LNCAP (cell line): Measurements from ENCODE around the gene RANBP17.

Source experiments
- TF ChIP-seq, protein P1 (sequence below): fragments of 450-650 bp; IDR thresholded peaks from 2 replicates; pipeline ENCODE4 v1.5.1; 2017; ENCODE audit warnings: mild to moderate bottlenecking

RANBP17 gene

GRCh38 chr5:171268700-171269620 is 407.1 kb downstream of the RANBP17 start:
- TF ChIP-seq, protein P1, sequence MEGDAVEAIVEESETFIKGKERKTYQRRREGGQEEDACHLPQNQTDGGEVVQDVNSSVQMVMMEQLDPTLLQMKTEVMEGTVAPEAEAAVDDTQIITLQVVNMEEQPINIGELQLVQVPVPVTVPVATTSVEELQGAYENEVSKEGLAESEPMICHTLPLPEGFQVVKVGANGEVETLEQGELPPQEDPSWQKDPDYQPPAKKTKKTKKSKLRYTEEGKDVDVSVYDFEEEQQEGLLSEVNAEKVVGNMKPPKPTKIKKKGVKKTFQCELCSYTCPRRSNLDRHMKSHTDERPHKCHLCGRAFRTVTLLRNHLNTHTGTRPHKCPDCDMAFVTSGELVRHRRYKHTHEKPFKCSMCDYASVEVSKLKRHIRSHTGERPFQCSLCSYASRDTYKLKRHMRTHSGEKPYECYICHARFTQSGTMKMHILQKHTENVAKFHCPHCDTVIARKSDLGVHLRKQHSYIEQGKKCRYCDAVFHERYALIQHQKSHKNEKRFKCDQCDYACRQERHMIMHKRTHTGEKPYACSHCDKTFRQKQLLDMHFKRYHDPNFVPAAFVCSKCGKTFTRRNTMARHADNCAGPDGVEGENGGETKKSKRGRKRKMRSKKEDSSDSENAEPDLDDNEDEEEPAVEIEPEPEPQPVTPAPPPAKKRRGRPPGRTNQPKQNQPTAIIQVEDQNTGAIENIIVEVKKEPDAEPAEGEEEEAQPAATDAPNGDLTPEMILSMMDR, result no peak

GRCh38 chr5:171269717-171270116 is 407.9 kb downstream of the RANBP17 start:
- TF ChIP-seq, protein P1, result no peak

DNA sequence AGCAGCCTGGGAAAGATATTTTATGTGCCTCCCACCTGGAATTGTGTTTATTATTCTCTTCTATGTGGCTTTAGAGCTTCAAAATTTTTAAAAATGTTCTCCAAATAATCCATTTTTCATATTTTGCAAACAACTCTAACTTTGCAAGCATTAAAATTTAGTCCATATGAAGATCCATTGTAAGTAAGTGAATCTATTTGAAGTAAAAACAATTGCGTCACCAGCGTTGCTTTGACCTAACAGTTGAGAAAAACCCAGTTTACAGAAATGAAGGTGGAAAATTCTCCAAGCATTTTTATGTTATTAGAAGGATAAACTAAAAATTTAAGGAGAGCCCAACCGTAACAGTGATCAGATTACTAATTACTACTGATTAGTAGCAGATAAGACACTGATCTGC is 408.3 kb downstream of the RANBP17 start:
- TF ChIP-seq, protein P1, result no peak

GRCh38 chr5:171271798-171272197 is 410.0 kb downstream of the RANBP17 start:
- TF ChIP-seq, protein P1, result no peak

- TF ChIP-seq, protein P1, result peak; percentile 36; the same call in 1 of the 2 replicates
These were observed 411.5 kb downstream of the RANBP17 start for GRCh38 chr5:171272996-171273970.

DNA sequence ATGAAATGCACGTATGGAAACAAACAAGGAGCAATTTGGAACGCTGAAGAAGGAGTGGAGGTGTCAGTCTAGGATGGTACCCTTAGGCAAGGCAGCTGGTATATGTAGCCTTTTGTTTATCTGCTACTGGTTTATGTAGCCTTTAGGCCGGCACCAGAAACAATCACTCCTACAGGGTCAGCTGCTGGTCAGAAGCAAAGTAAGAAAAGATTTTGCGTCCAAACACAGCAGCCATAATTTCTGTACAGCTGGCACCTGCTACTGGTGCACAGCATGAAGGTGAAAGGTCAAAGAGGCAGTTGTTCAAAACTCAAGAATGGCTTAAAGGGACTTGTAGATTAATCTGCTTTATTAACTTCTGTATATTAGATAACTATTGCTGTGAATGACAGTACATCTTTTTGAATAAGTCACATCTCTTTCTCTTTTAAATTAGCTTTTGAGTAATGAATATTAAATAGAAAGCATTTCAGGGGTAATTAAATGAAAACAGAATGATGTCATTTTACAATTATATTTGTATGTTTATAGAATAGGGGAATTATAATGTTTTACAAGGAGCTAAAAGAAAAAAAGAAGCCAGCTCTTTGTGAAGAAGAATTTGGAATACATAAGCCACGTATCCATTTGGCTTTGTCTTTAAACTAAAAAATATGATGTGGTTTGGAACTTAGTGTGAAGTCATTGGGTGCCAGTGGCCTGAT is 414.2 kb downstream of the RANBP17 start:
- TF ChIP-seq, protein P1, result no peak

DNA sequence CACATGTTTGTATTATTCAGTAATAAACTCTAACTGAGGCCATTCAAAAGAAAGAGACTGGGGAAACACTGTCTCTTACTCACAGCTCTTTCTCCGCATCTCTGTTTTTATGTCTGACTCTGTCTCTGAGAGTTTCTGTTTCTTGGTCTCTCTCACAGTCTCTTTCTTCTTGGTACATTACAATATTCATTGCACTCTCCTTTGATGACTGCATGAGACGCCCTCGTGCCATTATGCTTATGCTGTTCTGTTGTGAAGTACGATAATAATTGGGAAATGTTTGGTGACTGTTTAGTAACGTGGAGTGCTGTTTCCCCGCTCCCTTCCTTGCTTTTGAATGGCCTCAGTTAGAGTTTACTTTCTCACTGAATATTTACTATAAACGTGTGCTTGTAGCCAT is 421.9 kb downstream of the RANBP17 start:
- TF ChIP-seq, protein P1, result no peak
